Suprapubic skin (tissue), 4 donors: ENCODE results near the gene HORMAD2.

Experiments used
- CTCF ChIP-seq, 2 donors: fragments of 200-600 bp in 1 of 2; fragments of 450-650 bp in 1 of 2; sonication (generic) in 1 of 2; IDR thresholded peaks; one replicate each; pipeline ENCODE4 v1.5.1; 2016 to 2019; ENCODE audit warnings: antibody characterized with exemption in 2 of 2, mild to moderate bottlenecking in 1 of 2, moderate library complexity in 1 of 2
- EP300 ChIP-seq: sonication (generic); formaldehyde crosslinking; IDR thresholded peaks from one replicate; pipeline ENCODE4 v1.6.1; 2017; ENCODE audit warnings: antibody characterized with exemption
- POLR2A ChIP-seq, 2 donors: fragments of 450-650 bp; IDR thresholded peaks; one replicate each; pipeline ENCODE4 v1.6.1; 2017; ENCODE audit warnings: antibody characterized with exemption in 2 of 2, mild to moderate bottlenecking in 2 of 2, moderate library complexity in 2 of 2
- POLR2AphosphoS5 ChIP-seq, 3 donors: sonication (generic); formaldehyde crosslinking; IDR thresholded peaks; one replicate each; pipeline ENCODE4 v1.6.1; 2017; ENCODE audit warnings: antibody characterized with exemption in 3 of 3

- TF ChIP-seq POLR2AphosphoS5 (IDR thresholded peaks at IDR 0.05) (no peak), CTCF (IDR thresholded peaks at IDR 0.05) (no peak), EP300 (no peak), POLR2A (IDR thresholded peaks at IDR 0.05) (no peak)
Observed at GRCh38 chr22:30079952-30080533, at the start of gene HORMAD2.
